PC-3 (cell line): ENCODE measurements around the gene ATP1A4. TPM values are rescaled to one million over a fixed set of nuclear protein-coding genes. Genes with fewer than 3 reads are reported as not detected.

Experiments used
- ATAC-seq: fragments of 200-7000 bp; cut with Tn5 transposase; 2 replicates; pipeline ENCODE4 v1.9.1; 2020; ENCODE audit warnings: mild to moderate bottlenecking, moderate library complexity
- BruUV-seq: library from RNA; stranded (reverse); fragments of 400-500 nt; replicated peaks from 2 replicates; lab custom pipeline; 2021; lab: Mats Ljungman, UMichigan
- CTCF ChIA-PET: fragments of 300-600 bp; sonication (Branson Sonifier 250); formaldehyde crosslinking; loops from one replicate; lab custom pipeline; 2022; ENCODE audit warnings: antibody characterized with exemption; lab: Charles Lee
- POLR2A ChIA-PET: fragments of 300-600 bp; sonication (Branson Sonifier 250); formaldehyde crosslinking; loops from one replicate; lab custom pipeline; 2022; ENCODE audit warnings: antibody characterized with exemption; ENCODE audit not compliant: unreplicated experiment; lab: Charles Lee
- DNase-seq: peaks from one replicate; pipeline ENCODE4 v3.0.0-alpha.2; 2015
- H2AFZ ChIP-seq: fragments of 300-600 bp; sonication (generic); 2 replicates; pipeline ENCODE4 v1.6.0; 2016; ENCODE audit warnings: antibody characterized with exemption, low read length
- H3F3A ChIP-seq: fragments of 300-600 bp; sonication (generic); one replicate; pipeline ENCODE4 v1.6.0; 2017; ENCODE audit warnings: antibody characterized with exemption, low read length, control low read depth, mild to moderate bottlenecking; ENCODE audit not compliant: unreplicated experiment
- H3K27ac ChIP-seq: fragments of 300-600 bp; sonication (generic); 2 replicates; pipeline ENCODE4 v1.5.1; 2016; ENCODE audit warnings: mild to moderate bottlenecking, low read length
- H3K27me3 ChIP-seq: fragments of 300-600 bp; sonication (generic); 2 replicates; pipeline ENCODE4 v1.6.1; 2016; ENCODE audit warnings: low read length, mixed read lengths
- H3K36me3 ChIP-seq: fragments of 300-600 bp; sonication (generic); 2 replicates; pipeline ENCODE4 v1.6.1; 2016; ENCODE audit warnings: low read depth, mixed run types, low read length, mixed read lengths
- H3K4me1 ChIP-seq: fragments of 300-600 bp; sonication (generic); 2 replicates; pipeline ENCODE4 v1.5.1; 2016; ENCODE audit warnings: low read length; ENCODE audit not compliant: insufficient read depth
- H3K4me2 ChIP-seq: fragments of 300-600 bp; sonication (generic); 2 replicates; pipeline ENCODE4 v1.6.0; 2016; ENCODE audit warnings: low read length
- H3K4me3 ChIP-seq: fragments of 300-600 bp; sonication (generic); 2 replicates; pipeline ENCODE4 v1.5.1; 2016; ENCODE audit warnings: mild to moderate bottlenecking, low read length, mixed read lengths
- H3K79me2 ChIP-seq: fragments of 300-600 bp; sonication (generic); 2 replicates; pipeline ENCODE4 v1.6.1; 2017; ENCODE audit warnings: low read length, mixed read lengths
- H3K9ac ChIP-seq: fragments of 300-600 bp; sonication (generic); 2 replicates; pipeline ENCODE4 v1.6.0; 2016; ENCODE audit warnings: mild to moderate bottlenecking, low read length
- H3K9me2 ChIP-seq: fragments of 300-600 bp; sonication (generic); replicated peaks from 2 replicates; pipeline ENCODE4 v1.6.1; 2016; ENCODE audit warnings: mixed run types, low read length, mixed read lengths
- H3K9me3 ChIP-seq: fragments of 300-600 bp; sonication (generic); 2 replicates; pipeline ENCODE4 v1.6.1; 2016; ENCODE audit warnings: low read length, mixed read lengths
- H4K20me1 ChIP-seq: fragments of 300-600 bp; sonication (generic); 2 replicates; pipeline ENCODE4 v1.6.1; 2016; ENCODE audit warnings: low read length, mixed read lengths
- CTCF ChIP-seq: fragments of 300-600 bp; sonication (generic); conservative IDR thresholded peaks from 2 replicates; pipeline ENCODE4 v1.5.1; 2017; ENCODE audit warnings: antibody characterized with exemption, low read depth, mild to moderate bottlenecking, low read length
- EZH2 ChIP-seq: fragments of 300-600 bp; sonication (generic); IDR thresholded peaks from one replicate; pipeline ENCODE4 v1.6.1; 2017; ENCODE audit warnings: antibody characterized with exemption, mild to moderate bottlenecking, low read length; ENCODE audit not compliant: unreplicated experiment
- EZH2phosphoT487 ChIP-seq: fragments of 300-600 bp; sonication (generic); IDR thresholded peaks from 2 replicates; pipeline ENCODE4 v1.6.1; 2018; ENCODE audit warnings: mild to moderate bottlenecking, antibody characterized with exemption, low read length, borderline replicate concordance
- intact Hi-C: fragments of 100-400 bp; cut with micrococcal nuclease; formaldehyde crosslinking; loops from 2 replicates; pipeline ENCODE4 v1.9.0; 2023
- total RNA-seq: library from RNA; depleted of rRNA; stranded (reverse); fragments of >200 nt; gene quantifications from 2 replicates; pipeline ENCODE4 v1.2.3, GENCODE V29; 2014

Gene ATP1A4
- total RNA-seq, 1 experiment from 2014 or later: 0.04 TPM

DNA sequence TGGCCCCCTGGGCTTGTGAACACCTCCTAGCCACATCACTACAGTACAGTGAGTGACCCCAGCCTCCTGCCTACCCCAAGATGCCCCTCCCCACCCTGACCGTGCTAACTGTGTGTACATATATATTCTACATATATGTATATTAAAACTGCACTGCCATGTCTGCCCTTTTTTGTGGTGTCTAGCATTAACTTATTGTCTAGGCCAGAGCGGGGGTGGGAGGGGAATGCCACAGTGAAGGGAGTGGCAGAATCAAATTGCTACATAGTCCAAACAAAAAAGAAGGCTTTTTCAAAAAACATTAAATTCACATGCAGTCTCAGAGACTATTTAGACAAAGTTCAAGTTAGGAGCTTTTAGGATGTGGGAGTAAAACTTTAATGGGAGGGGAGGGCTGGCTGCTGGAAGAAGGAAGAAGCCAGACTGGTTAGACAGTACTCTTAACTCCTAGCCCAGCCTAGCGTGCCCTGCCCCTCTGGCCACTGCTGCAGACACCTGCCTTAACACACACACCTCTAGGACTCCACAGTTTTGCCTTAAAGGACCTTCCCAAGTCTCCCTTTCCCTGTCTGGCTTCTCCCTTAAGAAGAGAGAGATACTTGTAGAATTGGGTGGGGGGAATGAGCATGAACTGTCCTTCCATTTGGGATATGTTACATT, 63.2 kb downstream of the ATP1A4 start:
- H3K27me3 ChIP-seq: no peaks in the 10 kb centered on the region
- H4K20me1 ChIP-seq: peaks cover 16% of the 10 kb centered on the region; the same call in 1 of the 2 replicates
- no peaks in the 10 kb centered on the region for H3F3A ChIP-seq
- H3K27ac ChIP-seq: no peak overlapping the region
- no peak for DNase-seq
- no peaks in the 10 kb centered on the region for H3K9me2 ChIP-seq
- H2AFZ ChIP-seq: no peak overlapping the region
- peaks cover 82% of the 10 kb centered on the region for H3K36me3 ChIP-seq
- intact Hi-C loops: no loop called here
- TF ChIP-seq EZH2phosphoT487 (no peak), EZH2 (no peak)
- CTCF ChIA-PET: no interaction called here
- POLR2A ChIA-PET: no interaction called here
- peak; percentile 25; the same call in 1 of the 2 replicates for ATAC-seq
- BruUV-seq: TSS peak; percentile 34
- H3K9ac ChIP-seq: no peak overlapping the region
- H3K9me3 ChIP-seq: no peaks in the 10 kb centered on the region
- no peak overlapping the region for H3K4me3 ChIP-seq
- H3K4me2 ChIP-seq: no peak overlapping the region
- H3K79me2 ChIP-seq: peaks cover 14% of the 10 kb centered on the region; the same call in 1 of the 2 replicates
- no peaks in the 10 kb centered on the region for H3K4me1 ChIP-seq

- no peak for DNase-seq
- CTCF ChIA-PET: no interaction called here
- no peak overlapping the region for H3K4me2 ChIP-seq
- H3K4me3 ChIP-seq: no peak overlapping the region
- H2AFZ ChIP-seq: no peak overlapping the region
- ATAC-seq: no peak
- no peak overlapping the region for H3K9ac ChIP-seq
- no peaks in the 10 kb centered on the region for H3K79me2 ChIP-seq
- no peak overlapping the region for H3K27ac ChIP-seq
- H3F3A ChIP-seq: no peaks in the 10 kb centered on the region
- TF ChIP-seq EZH2: no peak
- TF ChIP-seq EZH2phosphoT487: no peak
- no peak for TF ChIP-seq CTCF
- no peaks in the 10 kb centered on the region for H3K4me1 ChIP-seq
- H3K27me3 ChIP-seq: no peaks in the 10 kb centered on the region
- H3K36me3 ChIP-seq: peaks cover 73% of the 10 kb centered on the region
- no TSS peak for BruUV-seq
- POLR2A ChIA-PET: no interaction called here
- peaks cover 6% of the 10 kb centered on the region; the same call in 1 of the 2 replicates for H4K20me1 ChIP-seq
- H3K9me2 ChIP-seq: no peaks in the 10 kb centered on the region
- intact Hi-C loops: no loop called here
- H3K9me3 ChIP-seq: no peaks in the 10 kb centered on the region
Measured at GRCh38 chr1:160216301-160216700, 64.9 kb downstream of the ATP1A4 start.

DNA sequence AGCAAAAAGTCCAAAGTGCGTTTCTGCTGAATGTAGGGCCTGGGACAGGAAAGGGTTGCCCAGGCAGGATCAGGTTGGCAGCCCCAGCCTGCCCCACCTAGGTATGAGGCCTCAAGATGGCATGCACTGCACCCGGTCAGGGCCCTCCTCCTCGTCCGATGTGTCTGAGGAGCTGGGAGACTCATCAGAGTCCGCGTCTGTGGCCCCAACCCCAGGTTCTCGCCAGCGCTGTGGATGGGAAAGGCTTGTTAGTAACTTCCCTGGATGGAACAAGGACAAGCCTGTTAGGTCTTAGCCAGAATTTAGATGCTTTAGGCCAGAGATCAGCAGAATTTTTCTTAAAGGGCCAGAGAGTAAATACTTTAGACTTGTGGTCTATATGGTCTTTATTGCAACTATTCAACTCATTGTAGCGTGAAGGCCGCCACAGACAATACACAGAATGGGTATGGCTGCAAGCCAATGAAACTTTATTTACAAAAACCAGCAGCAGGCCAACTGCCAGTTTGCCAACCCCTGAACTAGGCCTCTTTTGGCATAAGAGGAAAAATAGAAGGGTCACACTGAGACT, 66.2 kb downstream of the ATP1A4 start:
- Histone ChIP-seq H4K20me1 (no peaks in the 10 kb centered on the region), H3K9me3 (no peaks in the 10 kb centered on the region), H3K4me1 (no peaks in the 10 kb centered on the region), H3K4me2 (no peak overlapping the region), H2AFZ (no peak overlapping the region), H3K9me2 (no peaks in the 10 kb centered on the region), H3F3A (no peaks in the 10 kb centered on the region), H3K36me3 (peaks cover 67% of the 10 kb centered on the region), H3K27ac (no peak overlapping the region), H3K79me2 (no peaks in the 10 kb centered on the region), H3K9ac (no peak overlapping the region), H3K4me3 (no peak overlapping the region), H3K27me3 (no peaks in the 10 kb centered on the region)
- DNase-seq: no peak
- TF ChIP-seq EZH2: no peak
- TF ChIP-seq EZH2phosphoT487: no peak
- TF ChIP-seq CTCF: no peak
- ATAC-seq: no peak
- BruUV-seq: no TSS peak
- ChIA-PET POLR2A (no interaction called here), CTCF (interaction anchor here (3.5 kb wide), 1 partner anchor 25 kb away, joined by 99 read pairs; no protein-coding TSS in a partner anchor)
- intact Hi-C loops: loop anchor here (2.0 kb wide), 1 partner anchor 35 kb away; no protein-coding TSS in a partner anchor
